ENCODE data around the gene PPP1R9B.
A peak's percentile ranks its signal among the peaks of the same experiment; 100 is the strongest.

The PPP1R9B gene

DNA sequence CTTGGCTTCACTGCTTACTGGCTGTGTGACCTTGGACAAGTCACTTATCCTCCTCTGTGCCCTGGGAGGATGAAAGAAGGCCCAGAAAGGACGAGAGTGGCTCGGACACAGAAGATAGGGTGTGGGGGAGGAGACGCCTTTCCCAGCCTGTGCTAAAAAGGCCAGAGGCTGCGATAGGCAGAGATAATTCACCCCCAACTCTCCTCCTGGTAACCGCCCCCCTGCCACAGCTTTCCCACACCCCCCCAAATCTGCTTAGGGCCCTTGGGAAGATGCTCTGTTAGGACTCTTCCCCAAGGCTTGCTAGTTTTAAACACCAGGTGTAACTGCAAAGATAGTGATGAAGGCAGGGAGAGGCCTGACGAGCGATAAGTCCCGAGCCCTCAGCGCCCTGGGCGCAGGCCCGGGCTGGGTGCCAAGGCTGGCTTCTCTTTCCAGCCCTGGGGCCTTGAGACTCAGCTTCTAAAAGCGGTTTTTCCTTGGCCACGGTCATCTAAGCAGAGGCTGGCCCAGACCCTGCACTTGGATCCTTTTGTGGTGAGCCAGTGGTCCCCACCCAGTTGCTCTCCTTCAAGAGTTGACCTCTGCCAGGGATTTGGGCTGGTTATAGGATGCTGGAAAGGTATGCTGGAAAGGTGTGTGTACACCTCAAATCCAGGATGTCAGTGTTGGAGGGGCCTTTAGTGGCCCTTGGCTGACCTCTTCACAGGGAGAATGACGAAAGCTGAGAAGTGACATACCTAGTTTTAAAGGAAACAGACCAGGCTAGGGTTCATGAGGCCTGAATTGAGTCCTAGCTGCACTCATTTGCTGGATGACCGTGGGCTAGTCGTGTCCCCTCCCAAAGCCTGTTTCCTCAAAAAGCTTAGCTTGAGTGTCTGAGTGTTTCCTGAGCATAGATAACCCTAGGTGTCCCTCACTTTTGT, 3.4 kb upstream of the PPP1R9B start:
- no peak for DNase-seq

DNA sequence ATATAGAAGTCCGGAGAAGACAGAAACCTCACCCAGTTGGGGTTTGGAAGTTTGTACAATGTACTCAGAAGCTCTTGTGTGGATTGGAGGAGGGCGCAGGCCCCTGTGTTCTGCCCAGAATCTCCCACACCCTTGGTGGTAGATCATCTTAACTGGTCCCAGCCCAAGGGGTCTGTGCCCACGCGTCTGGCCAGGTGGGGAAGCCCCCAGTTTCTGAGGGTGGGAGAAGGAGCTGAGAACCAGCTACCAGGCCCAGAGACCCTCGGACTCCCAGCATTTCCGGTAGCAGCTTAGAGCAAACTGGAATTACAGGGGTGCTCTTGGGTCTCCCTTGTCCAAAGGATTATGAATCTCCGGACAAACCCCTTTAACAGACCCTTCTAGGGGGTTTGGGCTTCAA, 2.3 kb upstream of the PPP1R9B start:
- no peak for DNase-seq

DNA sequence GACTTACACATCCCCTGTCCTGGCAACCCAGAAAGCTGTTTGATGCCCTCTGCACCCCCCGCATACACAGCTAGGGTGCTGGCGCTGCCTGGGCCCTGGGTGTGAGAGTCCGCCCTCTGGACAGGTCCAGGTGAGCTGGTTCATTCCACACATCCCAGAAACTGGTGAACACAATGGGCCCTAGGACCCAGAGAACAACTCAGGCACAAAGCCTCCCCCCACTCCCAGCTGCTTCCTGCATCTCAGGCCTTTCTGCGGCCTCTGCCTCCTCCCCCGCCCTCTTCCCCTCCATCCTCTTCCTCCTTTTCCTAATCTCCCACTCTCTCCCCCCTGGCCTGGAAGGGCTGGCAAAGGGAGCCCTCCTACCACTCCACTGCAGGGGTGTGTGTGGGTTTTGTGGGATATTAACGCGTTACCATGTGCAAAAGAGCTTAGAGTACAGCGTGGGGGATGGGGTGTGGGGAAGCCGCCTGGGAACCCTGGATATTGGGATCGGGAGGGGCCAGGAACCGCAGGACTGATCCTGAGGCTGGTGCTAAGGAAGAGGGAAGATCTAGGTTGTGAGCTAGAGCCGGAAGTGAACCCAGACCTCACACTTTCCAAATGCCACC, 1.6 kb upstream of the PPP1R9B start:
- DNase-seq = peak; percentile 66

DNA sequence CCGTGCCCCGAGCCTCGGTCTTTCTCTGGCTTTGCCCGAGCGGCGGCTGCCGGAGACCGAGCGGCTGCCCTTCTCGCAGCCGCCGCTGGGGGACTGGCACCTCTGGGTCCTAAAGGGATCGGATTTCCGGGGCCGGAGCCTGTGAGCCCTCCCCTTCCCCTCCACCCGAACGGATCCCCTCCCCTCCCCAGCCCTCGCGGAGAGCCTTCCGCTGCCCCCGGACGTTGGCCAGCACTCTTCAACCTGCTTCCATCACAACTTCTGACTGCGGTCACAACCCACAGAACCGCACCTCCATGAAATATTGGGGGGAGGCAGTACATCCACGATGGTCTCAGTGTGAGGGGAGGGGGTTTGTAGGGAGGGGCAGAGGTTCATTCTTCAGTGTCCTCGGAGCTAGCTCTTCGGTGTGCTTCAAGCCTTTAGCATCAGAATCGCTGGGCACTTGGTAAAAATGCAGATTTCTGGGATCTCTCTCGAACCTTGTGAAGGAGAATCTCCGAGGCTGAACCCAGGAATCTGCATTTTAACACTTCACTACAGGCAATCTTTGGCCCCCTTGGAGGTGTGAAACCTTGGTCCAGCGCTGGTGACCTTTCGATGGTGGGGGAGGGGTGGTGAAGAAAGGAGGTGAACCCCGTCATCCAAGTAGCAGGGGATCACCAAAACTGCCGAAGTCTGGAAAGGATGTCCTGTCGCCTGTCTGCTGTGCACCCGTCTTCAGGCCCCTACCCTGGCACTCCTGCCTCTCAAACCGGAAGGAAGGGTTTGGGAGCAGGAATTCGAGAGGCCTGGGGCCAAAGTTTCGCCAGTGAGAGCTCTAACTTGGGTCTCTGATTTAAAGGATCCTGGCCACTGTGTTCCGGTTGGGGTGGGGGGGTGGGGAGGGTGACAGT, 812 bp upstream of the PPP1R9B start:
- peak; percentile 87 for DNase-seq

DNA sequence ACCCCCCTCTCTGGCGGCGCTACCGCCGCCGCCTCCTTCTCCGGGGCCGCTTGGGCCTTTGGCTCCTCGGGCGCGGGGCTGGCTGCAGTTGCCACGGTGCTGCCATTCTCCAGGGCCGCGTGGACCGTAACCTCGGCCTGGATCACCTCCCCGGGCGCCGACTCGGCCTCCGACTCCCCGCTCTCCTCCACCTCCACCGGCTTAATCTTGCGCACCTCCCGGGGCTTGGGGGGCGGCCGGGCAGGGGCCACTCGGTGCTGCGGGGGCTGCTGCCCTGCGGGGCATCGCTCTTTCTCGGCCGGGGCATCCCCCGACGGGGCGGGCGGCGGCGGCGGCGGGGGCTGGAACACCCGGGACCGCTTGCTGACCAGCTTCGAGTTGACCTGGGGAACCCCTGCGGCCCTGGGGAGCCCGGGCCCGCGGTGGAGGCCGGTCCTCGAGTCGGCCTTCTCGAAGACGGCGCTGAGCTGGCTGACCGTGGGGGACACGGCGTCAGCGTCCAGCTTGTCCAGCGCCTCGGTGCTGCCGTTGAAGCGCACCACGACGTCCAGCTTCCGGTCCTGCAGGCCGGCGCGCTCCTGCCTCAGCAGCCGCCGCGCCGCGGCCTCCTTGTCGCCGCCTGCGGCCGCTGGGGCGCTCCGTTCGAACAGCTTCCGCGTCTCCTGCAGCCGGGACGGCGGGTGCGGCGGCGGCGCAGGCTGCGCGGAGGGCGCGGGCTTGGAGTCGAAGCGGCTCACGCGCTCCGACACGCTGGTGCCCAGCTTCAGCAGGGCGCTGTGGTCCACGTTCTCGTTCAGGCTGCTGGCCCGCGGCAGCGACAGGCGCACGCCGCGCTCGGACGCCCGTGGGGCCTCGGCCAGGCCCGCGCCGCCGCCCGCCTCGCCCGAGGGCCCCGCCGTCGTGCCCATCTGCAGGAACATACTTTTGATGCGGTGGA, 792 bp downstream of the PPP1R9B start:
- peak; percentile 39 for DNase-seq

DNA sequence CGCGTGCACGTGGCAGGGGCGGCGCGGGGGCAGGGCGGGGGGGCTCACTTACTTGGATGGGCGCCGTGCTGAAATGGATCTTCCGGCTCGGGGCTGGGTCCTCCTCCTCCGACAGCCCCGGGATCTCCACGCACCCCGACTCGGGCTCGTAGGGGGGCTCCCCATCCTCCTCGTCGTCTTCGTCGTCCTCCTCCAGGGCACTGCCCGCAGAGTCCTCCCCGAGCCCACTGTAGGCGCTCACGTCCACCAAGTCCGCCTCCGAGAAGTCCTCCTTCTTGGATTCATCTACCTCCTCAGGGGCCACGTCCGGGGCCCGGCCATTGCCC, 1.4 kb downstream of the PPP1R9B start:
- DNase-seq = no peak

DNA sequence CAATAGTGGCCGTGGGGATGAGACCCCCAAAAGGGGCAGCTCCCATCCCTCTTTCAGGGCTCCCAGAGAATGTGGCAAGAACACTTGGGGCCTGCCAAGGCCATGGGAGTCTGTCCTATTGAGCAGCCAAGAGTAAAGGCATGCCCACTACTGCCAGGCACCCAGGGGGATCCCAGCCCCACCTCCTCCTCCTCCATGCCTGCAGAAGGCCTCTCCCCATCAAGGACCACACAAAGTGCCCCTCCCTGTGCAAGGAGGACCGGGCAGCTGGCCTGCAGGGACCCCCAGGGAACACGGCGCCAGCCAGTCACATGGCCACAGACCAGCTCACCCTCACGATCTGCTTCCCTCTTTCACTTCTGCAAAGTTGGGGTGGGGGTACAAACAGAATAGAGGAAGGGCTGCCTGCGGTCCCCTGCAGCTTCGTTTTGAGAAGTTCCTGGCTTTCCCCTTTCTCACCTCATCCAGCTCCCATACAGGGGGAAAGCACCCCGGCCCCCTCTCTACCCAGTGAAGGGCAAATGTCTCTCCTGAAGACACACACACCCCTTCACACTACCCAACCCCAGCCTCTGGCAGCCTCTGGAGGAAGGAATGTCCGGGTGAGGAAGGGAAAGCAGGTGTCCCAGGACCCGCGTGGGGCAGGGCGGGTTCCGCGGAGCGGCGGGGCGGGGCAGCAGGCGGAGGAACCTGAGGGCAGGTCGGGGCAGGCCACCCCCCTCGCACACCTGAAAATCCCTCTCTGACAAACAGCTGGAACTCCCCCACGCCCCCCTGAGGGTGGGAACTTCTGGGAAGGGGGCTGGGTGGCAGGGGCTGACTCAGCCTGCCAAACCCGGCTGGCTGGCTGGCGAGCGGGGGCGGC, 2.0 kb downstream of the PPP1R9B start:
- DNase-seq = peak; percentile 59

DNA sequence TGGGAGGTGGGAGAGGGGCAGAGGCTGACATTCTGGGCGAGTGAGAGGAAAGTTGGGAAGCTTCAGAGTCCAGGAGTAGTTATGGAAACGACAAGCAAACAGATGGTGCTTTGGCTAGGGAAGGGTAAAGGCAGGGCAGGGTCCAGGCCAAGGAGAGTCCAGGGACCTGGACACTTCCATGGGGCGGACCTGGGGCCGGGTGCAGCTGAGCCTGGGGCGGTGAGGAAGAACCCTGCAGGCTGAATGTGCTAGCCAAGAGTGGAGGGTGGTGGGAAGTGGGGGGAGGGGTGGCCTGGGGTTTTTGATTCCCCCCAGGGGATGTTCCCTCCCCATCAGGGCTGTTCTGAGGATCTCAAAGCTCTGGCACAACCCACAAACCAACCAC, 2.6 kb downstream of the PPP1R9B start:
- DNase-seq = no peak

DNA sequence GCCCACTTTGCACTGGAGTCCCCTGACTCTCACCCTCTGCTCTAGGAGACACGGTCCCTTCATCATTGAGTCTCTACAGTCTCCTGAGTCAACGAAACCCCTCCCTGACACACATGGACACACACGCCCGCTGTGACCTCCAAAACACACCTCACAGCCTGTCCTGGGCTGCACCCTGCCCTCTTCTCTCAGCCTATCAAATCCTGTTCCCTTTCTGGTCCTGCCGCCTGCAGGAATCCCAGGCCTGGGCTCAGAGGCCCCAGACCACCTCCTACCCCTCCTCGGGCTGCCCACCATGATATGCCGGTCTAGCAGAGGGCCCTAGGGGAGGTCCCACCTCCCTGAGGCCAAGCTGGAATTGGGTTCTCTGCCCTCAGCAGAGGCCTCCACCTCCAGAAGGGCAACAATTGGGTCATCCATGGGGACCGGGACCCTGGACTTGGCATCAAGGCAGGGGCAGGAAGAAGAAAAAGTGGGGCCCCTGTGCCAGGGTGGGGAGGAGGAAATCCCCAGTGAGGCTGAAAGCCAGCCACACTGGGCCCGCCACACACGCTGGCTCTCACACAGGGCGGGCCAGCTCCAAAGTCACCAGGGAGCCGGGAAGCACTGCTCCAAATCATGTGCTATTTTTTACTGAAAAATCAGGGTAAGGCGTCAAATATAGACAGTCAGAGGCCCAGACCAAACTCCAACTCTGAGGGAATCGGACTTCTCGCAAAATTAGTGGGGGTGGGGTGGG, 3.4 kb downstream of the PPP1R9B start:
- no peak for DNase-seq

DNA sequence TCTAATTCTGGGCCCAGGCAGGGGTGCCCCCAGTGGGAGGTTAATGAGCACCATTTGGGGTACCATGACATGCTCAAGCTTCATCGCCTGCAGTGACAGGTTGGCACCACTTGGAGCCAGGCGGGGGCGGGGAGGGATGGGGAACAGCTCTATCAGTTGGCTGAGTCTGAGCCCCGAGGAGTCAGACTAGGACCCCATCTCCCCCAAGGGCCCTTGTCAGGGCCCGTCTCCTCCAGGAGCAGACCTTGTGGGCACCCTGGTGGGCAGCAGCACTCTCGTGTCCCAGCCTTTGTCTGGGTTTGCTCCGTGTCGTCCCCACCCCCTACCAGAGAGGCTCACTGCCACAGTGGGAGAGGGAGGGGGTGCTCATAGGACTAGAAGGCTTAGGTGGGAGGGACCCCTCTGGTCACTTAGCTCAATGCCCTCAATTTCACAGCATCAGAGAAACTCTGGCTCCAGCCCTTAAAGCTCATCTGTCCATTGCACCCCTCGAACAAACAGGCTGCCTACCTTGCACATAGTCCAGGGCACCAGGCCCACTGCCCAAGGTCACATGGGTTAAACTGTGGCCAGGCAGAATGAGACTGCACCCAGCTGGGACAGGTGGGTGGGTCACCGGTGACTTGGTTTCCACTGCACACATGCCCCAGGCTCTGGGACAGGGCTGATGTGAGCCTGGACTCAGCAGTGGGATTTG, 4.1 kb downstream of the PPP1R9B start:
- DNase-seq = no peak

DNA sequence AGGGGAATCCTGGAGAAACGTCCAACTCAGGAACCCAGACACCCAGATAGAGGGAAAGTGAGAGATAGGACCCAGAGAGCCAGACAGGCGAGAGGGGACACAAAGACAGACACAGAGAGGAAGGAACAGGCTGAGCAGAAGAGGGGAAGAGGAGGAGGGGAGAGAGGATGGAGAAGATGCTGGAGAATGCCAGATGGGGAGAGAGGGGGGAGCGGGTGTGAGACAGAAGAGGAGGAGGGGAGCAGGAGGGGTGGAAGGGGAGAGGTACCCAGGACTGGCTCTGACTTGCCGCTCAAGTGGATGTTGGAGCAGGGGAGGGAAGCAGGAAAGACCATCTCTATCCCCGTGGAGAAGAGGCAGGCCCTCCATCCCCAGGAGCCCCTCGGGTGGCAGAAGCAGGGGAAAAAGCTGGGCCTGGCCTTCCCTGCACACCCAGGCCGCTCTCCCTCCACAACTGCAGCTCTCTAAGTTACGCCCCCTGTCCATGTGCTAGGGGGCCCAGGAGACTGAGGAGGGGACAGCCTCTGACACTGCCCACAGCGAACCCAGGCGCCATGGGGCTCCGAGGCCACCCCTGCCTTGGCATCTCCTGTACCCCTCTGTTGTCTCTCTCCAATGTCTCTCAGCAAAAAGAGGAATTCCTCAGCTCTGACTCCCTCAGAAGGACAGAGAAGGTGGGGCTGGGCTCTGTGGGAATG, 4.8 kb downstream of the PPP1R9B start:
- DNase-seq = no peak

DNA sequence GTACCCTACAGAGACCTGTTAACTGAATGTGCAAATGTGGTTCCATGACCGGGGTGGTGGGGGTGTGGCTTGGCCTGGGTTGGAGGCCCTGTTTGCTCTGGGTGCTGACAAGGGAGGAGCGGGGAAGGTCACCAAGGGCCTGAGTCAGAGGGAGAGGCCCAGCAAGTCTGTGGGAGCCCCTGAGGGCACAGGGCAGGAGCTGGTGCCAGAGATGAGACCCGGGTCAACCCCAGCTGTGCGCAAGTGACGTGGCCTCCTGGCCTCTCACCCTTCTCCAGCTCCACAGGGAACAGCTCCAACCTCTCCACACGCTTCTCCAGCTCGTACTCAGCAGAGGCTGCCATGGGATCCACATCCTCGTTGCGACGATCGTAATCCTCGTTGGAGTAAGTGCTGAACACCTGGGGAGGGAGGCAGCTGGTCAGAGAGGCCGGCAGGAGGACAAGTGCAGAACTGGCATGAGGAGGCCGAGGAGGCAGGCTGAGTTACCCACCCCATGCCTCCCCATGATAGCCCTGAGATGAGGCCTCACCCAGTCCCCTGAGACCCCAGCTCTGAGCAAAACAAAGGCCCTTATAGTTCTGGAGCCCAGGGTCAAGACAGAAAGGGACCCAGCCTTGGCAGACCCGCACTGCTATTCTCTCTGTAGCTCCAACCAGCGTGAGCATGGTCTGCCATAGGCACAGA, 5.5 kb downstream of the PPP1R9B start:
- no peak for DNase-seq

DNA sequence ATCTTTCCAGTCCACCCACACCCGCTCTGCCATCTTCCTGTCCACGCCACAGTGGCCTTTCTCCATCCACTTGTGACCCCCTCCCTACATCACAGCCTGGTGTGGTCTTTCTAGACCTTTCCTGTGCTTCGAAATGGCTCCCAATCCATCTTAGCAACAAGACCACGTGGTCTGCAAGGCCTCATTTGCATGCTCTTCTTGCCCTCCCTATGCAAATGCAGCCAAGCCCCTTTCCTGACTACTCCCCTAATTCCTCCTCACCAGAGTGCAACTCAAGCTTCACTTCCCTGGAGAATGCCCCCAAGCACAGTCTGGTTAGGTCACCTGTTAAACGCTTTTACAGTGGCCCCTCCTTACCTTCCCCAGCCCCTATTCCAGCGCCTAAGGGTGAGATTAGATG, 6.1 kb downstream of the PPP1R9B start:
- DNase-seq = no peak

DNA sequence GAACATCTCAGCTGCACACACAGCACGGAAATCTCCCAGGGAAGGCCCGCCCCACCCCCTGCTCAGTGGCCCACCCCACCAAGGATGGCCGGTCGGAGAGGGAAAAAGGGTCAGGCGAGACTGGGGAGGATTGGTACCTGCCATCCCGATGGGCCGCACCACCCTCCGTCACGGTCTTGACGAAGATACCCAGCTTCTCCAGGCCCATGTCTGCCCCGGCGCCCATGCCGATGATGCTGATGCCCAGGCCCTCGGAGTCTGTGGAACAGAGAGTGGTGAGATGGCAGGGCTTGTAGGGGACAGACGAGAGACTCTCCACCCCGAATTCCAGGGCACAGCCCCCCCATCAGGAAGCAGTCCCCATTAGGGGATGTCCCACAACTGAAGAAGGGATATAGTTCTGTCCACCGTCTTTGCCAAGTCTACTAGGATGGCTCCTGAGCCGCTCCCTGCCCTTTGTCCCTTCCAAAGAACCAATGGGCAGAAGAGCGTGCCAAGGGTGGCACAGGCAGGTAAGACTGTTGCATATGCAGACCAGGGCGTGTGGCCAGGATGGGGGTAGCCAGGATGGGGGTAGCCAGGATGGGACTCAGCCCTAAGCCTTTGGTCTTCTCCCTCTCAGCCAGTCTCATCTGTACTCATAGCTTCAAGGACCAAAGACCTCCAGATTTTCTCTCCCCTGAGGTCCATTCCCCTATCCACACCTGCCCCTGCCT, 6.9 kb downstream of the PPP1R9B start:
- no peak for DNase-seq

DNA sequence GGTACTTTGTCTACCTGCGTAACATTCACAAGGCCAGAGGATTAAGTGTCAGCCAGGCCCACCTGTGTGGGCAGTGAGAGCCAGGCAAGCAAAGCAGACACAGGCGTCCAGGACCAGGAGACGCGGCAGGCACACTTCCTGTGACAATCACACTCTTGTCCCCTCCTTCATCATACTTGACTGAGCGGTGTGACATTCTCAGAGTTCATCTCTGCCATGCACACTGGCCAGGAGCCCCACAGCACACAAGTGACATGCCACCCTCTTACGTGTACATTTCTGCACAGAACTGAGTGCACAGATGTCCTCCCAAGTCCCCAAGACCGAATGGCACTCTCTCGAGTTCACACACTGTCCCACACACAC, 8.7 kb downstream of the PPP1R9B start:
- DNase-seq = no peak

DNA sequence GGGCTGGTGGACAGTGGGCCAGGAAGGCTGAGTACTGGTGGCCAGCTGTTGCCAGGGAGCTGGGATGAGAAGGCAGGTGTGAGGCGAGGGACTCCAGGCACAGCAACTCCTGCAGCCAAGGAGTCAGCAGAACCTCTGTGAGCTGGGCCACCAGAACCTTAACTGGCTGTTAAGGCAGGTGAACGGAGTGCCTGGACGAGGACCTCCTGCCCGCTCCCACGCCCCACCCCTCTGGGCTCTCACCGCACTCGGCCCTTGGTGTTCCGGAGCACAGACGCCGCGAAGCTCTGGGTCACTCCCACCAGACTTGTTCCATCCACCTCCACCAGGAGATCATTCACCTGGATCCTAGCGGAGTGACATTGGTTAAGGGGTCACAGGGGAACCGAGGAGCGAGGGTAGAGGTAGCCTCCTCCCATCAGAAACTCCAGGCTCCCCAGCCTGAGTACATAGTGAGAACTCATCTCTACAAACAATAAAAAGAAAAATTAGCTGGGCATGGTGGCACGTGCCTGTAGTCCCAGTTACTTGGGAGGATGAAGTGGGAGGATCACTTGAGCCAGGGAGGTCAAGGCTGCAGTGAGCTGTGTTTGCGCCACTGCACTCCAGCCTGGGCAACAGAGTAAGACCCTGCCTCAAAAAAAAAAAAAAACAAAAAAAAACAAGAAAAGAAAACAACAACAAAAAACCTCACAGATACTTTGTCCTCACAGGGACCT, 9.3 kb downstream of the PPP1R9B start:
- DNase-seq = no peak
